GM12874 (cell line): ENCODE results near the gene MUC20.

Source experiments
- CTCF ChIP-seq: IDR thresholded peaks from 2 replicates; pipeline ENCODE4 v1.5.1; 2011; ENCODE audit warnings: low read depth, mild to moderate bottlenecking, control low read depth, low read length, moderate library complexity; ENCODE audit not compliant: insufficient read depth

Gene MUC20

GRCh38 chr3:195739561-195740111, 18.9 kb downstream of the MUC20 start:
- TF ChIP-seq CTCF, result no peak

DNA sequence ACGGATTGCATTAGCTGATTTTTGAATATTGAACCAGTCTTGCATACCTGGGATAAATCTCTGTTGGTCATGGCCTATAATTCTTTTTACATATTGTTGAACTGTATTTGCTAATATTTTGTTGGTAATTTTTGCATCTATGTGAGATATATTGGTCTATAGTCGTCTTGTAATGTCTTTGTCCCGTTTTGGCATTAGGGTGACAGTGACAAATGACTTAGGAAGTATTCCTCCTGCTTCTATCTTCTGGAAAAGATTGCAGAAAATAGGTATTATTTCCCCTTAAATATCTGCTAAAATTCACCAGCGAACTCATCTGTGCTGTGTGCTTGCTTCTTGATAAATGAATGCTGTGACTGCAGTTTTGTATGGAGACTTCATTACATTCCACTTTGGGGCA, 23.7 kb downstream of the MUC20 start:
- no peak for TF ChIP-seq CTCF

- TF ChIP-seq CTCF, result no peak
Measured at GRCh38 chr3:195746346-195746745, 25.6 kb downstream of the MUC20 start.

- no peak for TF ChIP-seq CTCF
Measured at GRCh38 chr3:195746751-195747150, 26.0 kb downstream of the MUC20 start.

DNA sequence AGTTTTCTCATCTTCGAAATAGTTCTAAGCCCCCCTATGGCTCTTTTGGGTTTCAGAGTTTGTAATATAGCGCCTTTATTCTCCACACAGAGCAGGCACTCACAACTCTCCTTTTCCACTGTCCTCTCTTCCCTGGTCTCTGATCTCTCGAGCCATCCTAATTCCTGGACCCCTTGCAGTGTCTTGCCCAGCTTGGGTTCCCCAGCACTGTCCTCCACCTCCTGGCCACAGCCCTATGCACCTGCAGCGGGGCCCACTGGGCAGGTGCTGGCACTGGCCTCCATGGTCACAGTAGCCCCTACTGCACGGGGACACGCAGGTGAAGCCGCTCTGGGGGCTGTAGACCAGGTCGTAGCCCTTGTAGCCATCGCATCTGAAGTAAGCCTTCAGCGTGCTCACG, 27.9 kb downstream of the MUC20 start:
- TF ChIP-seq CTCF, result no peak

DNA sequence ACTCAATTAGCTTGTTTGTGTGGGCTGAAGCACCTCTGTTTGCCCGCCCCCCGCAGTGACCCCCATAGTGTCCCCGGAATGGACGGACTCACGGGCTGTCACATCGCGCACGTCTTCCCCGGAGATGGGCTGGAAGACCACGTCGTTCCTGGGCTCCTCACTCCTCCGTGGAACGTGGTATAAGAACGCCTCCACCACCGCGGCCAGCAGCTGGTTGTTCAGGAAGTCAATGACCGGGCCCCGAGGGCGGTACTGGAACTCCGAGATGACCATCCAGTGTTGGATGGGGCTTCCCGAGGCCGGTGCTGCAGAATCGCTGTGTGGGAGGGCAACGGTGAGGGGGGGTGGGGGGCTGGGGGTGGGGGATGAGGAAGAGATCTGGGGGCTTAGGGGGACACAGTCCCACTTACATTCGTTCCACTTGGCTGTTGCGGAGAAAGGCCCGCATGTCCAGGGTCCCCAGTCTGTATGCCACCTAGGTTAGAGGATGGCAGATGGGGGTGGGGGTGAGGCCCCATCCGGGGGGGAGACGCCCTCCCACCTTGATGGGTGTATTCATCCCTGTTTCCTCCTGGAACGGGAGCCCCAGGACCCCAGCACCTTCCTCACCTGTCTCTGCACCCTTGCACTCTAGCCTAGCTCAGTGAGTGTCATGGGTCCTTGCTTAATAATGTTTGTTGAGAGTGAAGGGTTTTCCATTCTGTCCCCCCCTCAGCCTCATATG, 30.2 kb downstream of the MUC20 start:
- no peak for TF ChIP-seq CTCF

- TF ChIP-seq CTCF, result no peak
Measured at GRCh38 chr3:195751560-195751959, 30.8 kb downstream of the MUC20 start.
